Activated CD4-positive, alpha-beta memory T cell treated with anti-CD3 and anti-CD28 coated beads for 36 hours (primary cell): Measurements from ENCODE around the gene PER1. TPM values are rescaled to one million over a fixed set of nuclear protein-coding genes. Genes with fewer than 3 reads are reported as not detected.

Source experiments
- CTCF ChIA-PET: fragments of 350-600 bp; sonication (Branson Sonifier 250); formaldehyde crosslinking; loops from one replicate; lab custom pipeline; 2021; ENCODE audit warnings: antibody characterized with exemption, inconsistent platforms; lab: Charles Lee
- POLR2A ChIA-PET: fragments of 350-600 bp; sonication (Branson Sonifier 250); formaldehyde crosslinking; loops from one replicate; lab custom pipeline; 2021; ENCODE audit warnings: antibody characterized with exemption; lab: Charles Lee
- DNase-seq: peaks from one replicate; pipeline ENCODE4 v3.0.0-alpha.2; 2020
- H3K27ac Mint-ChIP-seq: one replicate; pipeline ENCODE4 v1.8.0; 2021; ENCODE audit warnings: mixed read lengths
- H3K27me3 Mint-ChIP-seq: one replicate; pipeline ENCODE4 v1.8.0; 2021; ENCODE audit warnings: mixed read lengths
- H3K36me3 Mint-ChIP-seq: one replicate; pipeline ENCODE4 v1.8.0; 2021; ENCODE audit warnings: mixed read lengths
- H3K4me1 Mint-ChIP-seq: one replicate; pipeline ENCODE4 v1.8.0; 2021; ENCODE audit warnings: low read depth, mixed read lengths
- H3K4me3 Mint-ChIP-seq: one replicate; pipeline ENCODE4 v1.8.0; 2021; ENCODE audit warnings: mild to moderate bottlenecking, mixed read lengths
- H3K9me3 Mint-ChIP-seq: one replicate; pipeline ENCODE4 v1.8.0; 2021; ENCODE audit warnings: mixed read lengths
- intact Hi-C: fragments of 100-400 bp; cut with micrococcal nuclease; formaldehyde crosslinking; loops from one replicate; pipeline ENCODE4 v1.15.1; 2023
- total RNA-seq, 2 experiments: library from RNA; stranded (reverse); gene quantifications; one replicate each; pipeline ENCODE4 v1.2.3, GENCODE V29; 2021

Gene PER1
- total RNA-seq, 2 experiments from 2014 or later: 48.9 to 56.3 TPM

DNA sequence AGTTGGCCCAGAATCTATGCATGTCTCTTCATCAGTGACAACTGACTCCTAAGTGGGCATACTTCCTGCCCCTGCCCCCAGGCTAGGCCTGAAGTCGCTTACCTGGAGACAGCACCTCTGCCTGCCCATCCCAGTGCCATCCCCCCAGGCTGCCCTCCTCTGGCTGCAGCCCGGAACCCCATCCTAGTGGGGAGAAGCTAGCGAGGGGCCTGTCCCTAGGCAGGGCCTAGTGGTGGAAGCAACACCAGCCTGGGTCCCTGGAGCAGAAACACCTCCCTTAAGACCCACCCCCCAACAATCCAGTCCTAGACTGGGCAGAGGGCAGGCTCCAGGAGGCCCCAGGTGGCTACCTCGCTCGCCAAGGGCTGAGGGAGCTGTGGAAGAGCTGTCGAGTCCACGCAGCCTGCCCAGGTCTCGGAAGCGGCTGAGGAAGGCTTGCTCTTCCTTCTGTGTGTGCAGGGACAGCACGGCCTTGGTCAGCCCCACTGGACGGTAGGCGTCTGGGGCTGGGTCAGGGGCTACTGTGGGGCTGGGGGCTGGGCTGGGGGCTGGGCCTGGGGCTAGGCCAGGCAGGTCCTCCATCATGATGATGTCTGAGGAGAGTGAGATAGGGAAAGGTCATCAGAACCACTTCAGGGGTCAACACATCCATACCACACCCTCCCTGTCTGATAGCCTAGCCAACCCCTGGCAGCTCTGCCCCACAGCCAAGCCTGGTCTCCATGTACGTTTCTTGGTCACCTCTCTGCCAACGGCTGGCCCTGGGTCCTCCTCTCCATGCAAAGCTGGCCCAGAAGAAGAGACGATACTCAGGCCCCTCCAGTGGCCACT, 7.6 kb downstream of the PER1 start:
- POLR2A ChIA-PET: interaction anchor here (1.4 kb wide), 1 partner anchor 12 kb away, joined by 3 read pairs; no protein-coding TSS in a partner anchor
- Mint-ChIP-seq H3K27ac (no peak overlapping the region), H3K36me3 (peaks cover 45% of the 10 kb centered on the region), H3K4me3 (no peak overlapping the region), H3K4me1 (no peaks in the 10 kb centered on the region), H3K27me3 (no peaks in the 10 kb centered on the region), H3K9me3 (no peaks in the 10 kb centered on the region)
- intact Hi-C loops: no loop called here
- no peak for DNase-seq
- CTCF ChIA-PET: interaction anchor here (1.3 to 1.5 kb wide), 2 partner anchors 26 to 50 kb away, joined by 3 to 5 read pairs; no protein-coding TSS in a partner anchor

DNA sequence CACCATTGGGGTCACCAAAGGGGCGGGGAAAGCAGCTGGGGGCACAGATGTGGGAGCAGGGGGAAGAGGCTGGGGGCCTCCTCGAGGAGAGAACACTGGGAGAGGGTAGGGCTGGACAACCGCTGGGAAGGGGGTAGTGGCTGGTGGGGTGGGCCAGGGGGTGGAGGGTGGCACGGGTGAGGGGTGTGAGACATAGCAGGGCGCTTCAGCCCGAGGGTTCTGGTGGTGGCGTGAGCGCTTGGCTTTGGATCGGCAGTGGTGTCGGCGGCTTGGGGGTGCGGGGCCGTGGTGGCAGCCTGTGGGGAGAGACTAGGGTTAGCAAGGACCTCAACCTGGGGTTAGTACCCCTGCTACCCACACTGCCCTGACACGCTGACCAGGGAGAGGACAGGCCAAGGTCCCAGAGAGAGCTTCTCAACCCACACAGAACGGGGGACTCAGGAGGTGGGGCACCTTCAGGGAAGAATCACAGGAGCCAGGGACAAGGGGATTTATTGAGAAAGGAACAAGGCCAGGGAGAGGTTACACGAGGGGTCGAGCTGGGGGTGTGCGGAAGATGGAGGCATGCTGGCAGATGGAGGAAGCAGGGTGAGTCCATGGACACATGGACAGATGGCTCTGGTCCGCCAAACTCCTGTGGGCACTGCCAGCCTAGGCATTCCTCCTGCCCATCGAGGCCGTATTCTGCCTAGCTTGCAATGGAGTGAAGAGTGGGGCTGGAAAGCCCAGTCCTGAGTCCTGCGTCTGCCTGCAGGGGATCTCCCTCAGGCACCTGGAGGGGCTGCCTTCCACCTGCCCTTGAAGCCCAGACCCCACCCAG, 8.4 kb downstream of the PER1 start:
- Mint-ChIP-seq H3K4me3 (no peak overlapping the region), H3K27ac (no peak overlapping the region), H3K36me3 (peaks cover 45% of the 10 kb centered on the region), H3K27me3 (peaks cover 1% of the 10 kb centered on the region), H3K4me1 (no peaks in the 10 kb centered on the region), H3K9me3 (no peaks in the 10 kb centered on the region)
- ChIA-PET CTCF (interaction anchor here (1.0 to 1.5 kb wide), 3 partner anchors 13 to 49 kb away, joined by 3 to 5 read pairs (median 3); no protein-coding TSS in a partner anchor), POLR2A (interaction anchor here (1.0 to 1.7 kb wide), 2 partner anchors 9 to 30 kb away, joined by 3 to 5 read pairs; partner anchors contain the start of gene PER1)
- intact Hi-C loops: no loop called here
- no peak for DNase-seq

DNA sequence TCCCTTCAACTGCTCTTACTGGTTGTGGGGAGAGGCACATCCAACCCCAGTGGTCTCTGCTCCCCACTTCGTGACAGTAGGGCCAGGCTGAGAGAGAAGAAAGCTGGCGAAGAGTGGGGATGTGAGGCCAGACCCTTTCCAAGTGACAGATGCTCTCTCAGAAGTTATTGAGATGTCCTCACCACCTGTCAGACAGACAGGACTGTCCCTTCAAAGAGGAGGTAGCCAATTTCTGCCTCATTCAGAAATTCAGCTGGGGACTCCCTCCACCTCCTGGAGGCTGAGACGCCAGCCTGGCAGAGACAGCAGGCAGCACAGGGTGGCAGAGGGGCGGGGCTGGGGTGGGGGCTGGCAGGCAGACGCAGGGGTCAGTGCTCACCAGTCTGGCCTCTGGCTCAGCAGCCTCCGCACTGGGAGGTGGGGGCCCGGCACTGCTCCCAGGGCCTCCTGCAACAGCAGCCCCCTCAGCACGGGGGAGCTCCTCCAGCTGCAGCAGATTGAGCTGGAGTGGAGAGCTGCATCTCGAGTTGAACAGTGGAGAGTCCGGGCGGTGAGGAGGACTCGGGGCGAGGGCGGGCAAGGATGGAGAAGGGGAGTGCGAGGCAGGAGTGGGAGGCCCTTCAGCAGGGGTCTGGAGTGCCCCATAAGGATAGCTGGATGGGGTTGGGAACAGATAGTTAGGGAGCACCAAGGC, 9.2 kb downstream of the PER1 start:
- H3K9me3 Mint-ChIP-seq: no peaks in the 10 kb centered on the region
- peaks cover 39% of the 10 kb centered on the region for H3K36me3 Mint-ChIP-seq
- no peak overlapping the region for H3K27ac Mint-ChIP-seq
- H3K4me1 Mint-ChIP-seq: no peaks in the 10 kb centered on the region
- no peak for DNase-seq
- CTCF ChIA-PET: interaction anchor here (1.0 to 1.3 kb wide), 2 partner anchors 14 to 24 kb away, joined by 3 read pairs; no protein-coding TSS in a partner anchor
- peaks cover 1% of the 10 kb centered on the region for H3K27me3 Mint-ChIP-seq
- intact Hi-C loops: no loop called here
- POLR2A ChIA-PET: interaction anchor here (1.0 to 1.7 kb wide), 2 partner anchors 9 to 30 kb away, joined by 3 to 5 read pairs; partner anchors contain the start of gene PER1
- H3K4me3 Mint-ChIP-seq: no peak overlapping the region

DNA sequence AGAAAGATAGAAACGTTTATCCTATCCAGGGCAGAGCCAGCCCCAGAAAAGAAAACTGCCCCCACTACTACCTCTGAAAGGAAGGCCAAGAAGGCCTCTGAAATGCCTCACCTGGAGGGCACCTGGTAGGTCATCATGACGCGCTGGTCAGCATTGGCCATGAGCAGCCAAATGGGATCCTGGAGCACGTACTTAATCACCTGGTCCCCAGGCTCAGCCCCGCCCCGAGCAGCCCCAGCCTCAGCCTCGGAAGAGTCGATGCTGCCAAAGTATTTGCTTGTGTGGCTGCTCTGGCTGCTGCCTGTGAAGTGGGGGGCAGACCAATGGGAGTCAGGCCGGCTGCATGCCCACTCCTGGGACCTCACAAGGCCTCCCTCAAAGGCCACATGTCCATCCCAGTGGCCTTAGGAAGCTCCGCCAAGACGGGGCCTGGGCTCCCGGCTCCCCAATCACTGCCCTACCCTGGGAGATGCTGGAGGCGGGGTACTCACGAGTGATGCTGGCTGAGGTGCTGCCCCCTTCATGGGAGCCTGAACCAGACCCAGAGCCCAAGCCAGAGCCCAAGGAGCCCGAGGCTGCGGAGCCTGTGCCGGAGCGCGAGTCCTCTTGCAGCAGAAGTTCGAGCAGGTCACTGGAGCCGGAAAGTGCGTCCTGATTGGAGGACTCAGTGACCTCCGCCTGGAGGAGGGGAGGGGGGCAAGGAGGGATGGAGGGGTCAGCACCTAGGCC, 9.9 kb downstream of the PER1 start:
- ChIA-PET POLR2A (interaction anchor here (1.7 to 3.8 kb wide), 2 partner anchors 10 to 31 kb away, joined by 5 to 34 read pairs; partner anchors contain the start of gene PER1), CTCF (no interaction called here)
- peaks cover 1% of the 10 kb centered on the region for H3K27me3 Mint-ChIP-seq
- DNase-seq: no peak
- H3K36me3 Mint-ChIP-seq: peaks cover 35% of the 10 kb centered on the region
- no peak overlapping the region for H3K4me3 Mint-ChIP-seq
- H3K9me3 Mint-ChIP-seq: no peaks in the 10 kb centered on the region
- no peaks in the 10 kb centered on the region for H3K4me1 Mint-ChIP-seq
- H3K27ac Mint-ChIP-seq: no peak overlapping the region
- intact Hi-C loops: no loop called here

DNA sequence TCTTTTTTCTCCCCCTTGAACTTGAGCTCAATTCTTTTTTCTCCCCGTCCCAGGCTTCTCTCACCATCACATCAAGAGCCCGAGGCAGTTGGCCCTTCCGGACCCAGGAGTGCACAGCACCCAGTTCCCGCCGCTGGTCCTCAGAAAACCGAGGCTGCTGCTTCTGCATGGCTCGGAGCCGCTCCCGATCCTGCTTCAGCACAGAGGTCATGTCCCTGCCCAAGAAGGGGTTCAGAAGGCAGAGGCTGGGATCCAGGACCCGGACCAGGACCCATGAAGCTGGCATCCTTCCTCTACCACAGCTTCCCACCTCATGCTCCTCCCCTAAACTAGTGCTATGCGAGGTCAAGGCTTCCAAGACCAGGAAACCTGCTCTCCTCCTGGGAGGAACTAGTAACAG, 10.5 kb downstream of the PER1 start:
- H3K4me1 Mint-ChIP-seq: peaks cover 1% of the 10 kb centered on the region
- H3K27ac Mint-ChIP-seq: no peak overlapping the region

DNA sequence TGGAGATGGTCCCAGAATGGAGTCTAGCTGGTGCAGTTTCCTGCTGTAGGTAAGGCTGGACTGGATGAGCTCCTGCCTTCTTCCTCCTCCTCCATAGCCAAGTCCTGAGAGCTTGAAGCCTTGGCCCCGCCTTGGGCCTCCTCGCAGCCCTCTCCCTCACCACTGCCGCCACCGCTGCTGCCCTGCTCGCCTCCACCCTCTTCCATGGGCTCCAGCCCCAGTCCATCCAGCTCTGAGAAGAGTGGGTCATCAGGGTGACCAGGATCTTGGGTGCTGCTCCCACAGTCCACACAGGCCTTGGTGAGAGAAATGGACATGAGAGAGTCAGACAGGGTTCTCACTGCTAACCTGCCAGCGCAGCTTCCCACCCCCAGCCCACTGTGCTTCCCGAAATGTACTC, 11.2 kb downstream of the PER1 start:
- intact Hi-C loops: no loop called here
- H3K27ac Mint-ChIP-seq: no peak overlapping the region
- H3K36me3 Mint-ChIP-seq: peaks cover 24% of the 10 kb centered on the region
- no peaks in the 10 kb centered on the region for H3K9me3 Mint-ChIP-seq
- CTCF ChIA-PET: interaction anchor here (1.7 to 4.6 kb wide), 3 partner anchors 19 to 31 kb away, joined by 6 to 37 read pairs (median 8); no protein-coding TSS in a partner anchor
- peaks cover 2% of the 10 kb centered on the region for H3K4me1 Mint-ChIP-seq
- peaks cover 1% of the 10 kb centered on the region for H3K27me3 Mint-ChIP-seq
- POLR2A ChIA-PET: interaction anchor here (1.2 to 3.8 kb wide), 4 partner anchors 11 to 32 kb away, joined by 3 to 34 read pairs (median 4); partner anchors contain the start of gene PER1
- no peak for DNase-seq
- H3K4me3 Mint-ChIP-seq: no peak overlapping the region

More for the DNA sequence above, 10.5 kb downstream of the PER1 start:
- Mint-ChIP-seq H3K36me3 (peaks cover 31% of the 10 kb centered on the region), H3K4me3 (no peak overlapping the region), H3K27me3 (peaks cover 1% of the 10 kb centered on the region), H3K9me3 (no peaks in the 10 kb centered on the region)
- ChIA-PET POLR2A (interaction anchor here (1.3 to 3.8 kb wide), 3 partner anchors 10 to 32 kb away, joined by 3 to 34 read pairs (median 5); partner anchors contain the start of gene PER1), CTCF (interaction anchor here (1.7 to 2.9 kb wide), 2 partner anchors 23 to 31 kb away, joined by 6 to 8 read pairs; no protein-coding TSS in a partner anchor)
- no peak for DNase-seq
- intact Hi-C loops: no loop called here

DNA sequence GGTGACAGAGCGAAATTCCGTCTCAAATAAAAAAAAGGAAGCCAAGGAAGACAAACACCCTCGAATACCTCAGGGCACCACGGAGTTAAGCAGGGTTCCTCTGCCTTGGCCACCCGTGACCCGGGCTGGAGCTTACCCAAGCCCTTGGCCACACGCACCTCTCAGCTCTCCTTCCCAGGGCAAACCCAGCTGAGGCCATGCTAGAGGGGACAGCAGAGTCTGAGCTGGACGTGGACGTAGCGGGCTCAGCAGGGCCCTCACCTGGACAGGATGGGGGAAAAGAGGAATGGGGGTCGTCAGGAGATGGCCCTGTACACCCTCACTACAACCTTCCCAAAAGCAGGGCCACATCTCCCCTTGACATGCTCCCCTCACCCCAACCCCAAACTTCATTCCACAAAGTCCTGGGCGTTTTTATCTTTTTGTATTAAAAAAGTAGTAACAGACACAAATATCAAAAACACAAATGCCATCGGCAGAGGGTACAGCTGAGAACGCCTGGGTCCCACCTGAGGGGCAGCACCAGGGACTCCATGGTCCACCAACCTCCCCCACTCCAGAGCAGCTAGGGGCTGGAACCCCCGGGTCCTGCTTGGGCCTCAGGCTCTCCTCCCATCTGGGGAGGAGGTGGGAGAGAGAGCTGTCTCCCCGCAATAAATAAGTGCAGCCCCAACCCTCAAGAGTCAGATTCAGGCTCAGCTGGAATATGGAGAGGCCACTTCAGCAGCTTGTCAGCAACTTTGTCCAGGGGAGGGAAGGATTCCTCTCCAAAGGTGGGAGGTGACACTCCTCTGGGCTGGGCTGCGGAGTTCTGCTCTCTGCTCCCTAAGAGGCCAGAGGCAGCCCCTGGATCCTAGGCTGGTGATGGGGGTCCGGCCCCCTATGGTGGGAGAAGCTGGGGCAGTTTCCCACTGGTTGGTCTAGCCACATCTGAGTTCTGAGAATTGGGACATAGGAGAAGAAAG, 11.9 kb downstream of the PER1 start:
- Mint-ChIP-seq H3K27me3 (peaks cover 1% of the 10 kb centered on the region), H3K9me3 (no peaks in the 10 kb centered on the region), H3K4me3 (no peak overlapping the region), H3K4me1 (peaks cover 2% of the 10 kb centered on the region), H3K36me3 (peaks cover 19% of the 10 kb centered on the region), H3K27ac (no peak overlapping the region)
- intact Hi-C loops: no loop called here
- ChIA-PET CTCF (interaction anchor here (0.8 to 4.6 kb wide), 12 partner anchors 10 to 80 kb away, joined by 3 to 37 read pairs (median 8); partner anchors contain the start of gene HES7), POLR2A (interaction anchor here (1.2 to 3.8 kb wide), 7 partner anchors 12 to 48 kb away, joined by 3 to 34 read pairs (median 4); partner anchors contain the start of gene PER1)
- no peak for DNase-seq

DNA sequence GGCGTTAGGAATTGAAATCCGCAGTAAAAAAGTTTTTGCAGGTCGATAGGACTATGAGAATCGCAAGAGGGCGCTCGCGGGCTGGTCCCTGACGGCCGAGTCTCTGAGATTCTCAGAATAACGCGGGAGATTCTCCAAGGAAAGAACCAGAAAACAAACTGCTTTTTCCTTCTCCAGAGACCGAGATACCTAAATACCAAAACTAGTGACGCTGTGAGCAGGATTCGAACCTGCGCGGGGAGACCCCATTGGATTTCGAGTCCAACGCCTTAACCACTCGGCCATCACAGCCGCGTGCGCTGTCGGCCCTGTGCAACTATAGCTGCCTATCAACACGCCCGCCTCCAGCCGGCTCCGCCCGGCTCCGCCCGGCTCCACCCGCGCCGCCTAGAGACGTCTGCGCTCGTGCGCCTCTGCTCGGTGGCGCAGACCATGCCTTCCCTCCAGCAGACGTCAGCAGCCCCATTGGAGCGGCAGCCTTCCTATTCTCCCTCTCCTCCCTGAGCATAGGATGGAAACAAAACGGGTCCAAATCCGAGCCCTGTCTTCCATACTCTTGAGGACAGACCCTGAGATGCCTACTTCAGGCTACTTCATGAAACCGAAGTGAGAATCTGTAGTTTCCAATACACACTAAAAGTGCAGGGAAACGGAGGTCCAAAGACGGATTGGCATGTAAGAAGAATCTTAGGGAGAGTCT, 13.4 kb downstream of the PER1 start:
- peaks cover 2% of the 10 kb centered on the region for H3K4me1 Mint-ChIP-seq
- no peak overlapping the region for H3K4me3 Mint-ChIP-seq
- ChIA-PET CTCF (interaction anchor here (0.6 to 4.6 kb wide), 18 partner anchors 9 to 162 kb away, joined by 3 to 37 read pairs (median 8); partner anchors contain the start of genes ALOXE3, HES7 and PER1), POLR2A (interaction anchor here (0.8 to 3.8 kb wide), 9 partner anchors 12 to 49 kb away, joined by 3 to 34 read pairs (median 6); partner anchors contain the start of gene PER1)
- no peaks in the 10 kb centered on the region for H3K9me3 Mint-ChIP-seq
- H3K27me3 Mint-ChIP-seq: peaks cover 1% of the 10 kb centered on the region
- H3K36me3 Mint-ChIP-seq: peaks cover 14% of the 10 kb centered on the region
- intact Hi-C loops: loop anchor here (1.0 to 5.0 kb wide), 10 partner anchors 12 to 298 kb away; partner anchors contain the start of genes CTC1, NDEL1 and SLC25A35
- H3K27ac Mint-ChIP-seq: no peak overlapping the region
- DNase-seq: peak; percentile 98

DNA sequence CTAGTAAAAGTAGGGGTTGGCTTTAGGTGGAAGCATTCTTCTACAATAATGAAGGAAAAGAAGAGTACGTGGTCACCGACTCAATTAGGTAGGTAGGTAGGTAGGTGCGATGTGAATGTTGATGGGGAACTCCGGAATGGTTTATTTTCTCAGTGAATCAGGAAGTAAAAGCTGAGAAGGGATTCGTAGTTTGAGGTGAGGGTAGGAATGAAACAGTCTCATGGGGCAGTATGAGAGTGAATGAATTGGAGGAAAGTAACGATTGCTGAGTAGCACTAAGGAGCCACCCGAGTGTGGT, 13.9 kb downstream of the PER1 start:
- no peak for DNase-seq
- Mint-ChIP-seq H3K9me3 (no peaks in the 10 kb centered on the region), H3K4me3 (no peak overlapping the region), H3K27me3 (peaks cover 1% of the 10 kb centered on the region), H3K36me3 (peaks cover 10% of the 10 kb centered on the region), H3K4me1 (peaks cover 2% of the 10 kb centered on the region), H3K27ac (no peak overlapping the region)
- ChIA-PET POLR2A (interaction anchor here (1.1 to 3.8 kb wide), 8 partner anchors 9 to 84 kb away, joined by 3 to 34 read pairs (median 7); partner anchors contain the start of gene PER1), CTCF (interaction anchor here (0.7 to 4.6 kb wide), 18 partner anchors 11 to 157 kb away, joined by 3 to 37 read pairs (median 6); partner anchors contain the start of genes ALOXE3, HES7, PER1 and SLC25A35)
- intact Hi-C loops: loop anchor here (1.0 to 5.0 kb wide), 5 partner anchors 13 to 299 kb away; partner anchors contain the start of genes NDEL1 and SLC25A35
